Measurements from ENCODE around the gene LRRC27.

The LRRC27 gene

GRCh38 chr10:132353456-132354355 is 21.7 kb downstream of the LRRC27 start:
- H3K4me1 ChIP-seq (ENCODE audit: control insufficient read depth, insufficient read depth, low read length) = no peaks in the 10 kb centered on the region
- H3K27ac ChIP-seq (ENCODE audit: low read depth, low read length) = no peak overlapping the region
- no peaks in the 10 kb centered on the region for H3K36me3 ChIP-seq (ENCODE audit: control insufficient read depth, insufficient read depth, low read length)
- H3K4me3 ChIP-seq (ENCODE audit: low read length) = no peak overlapping the region
- no peaks in the 10 kb centered on the region for H3K27me3 ChIP-seq (ENCODE audit: control insufficient read depth, insufficient read depth, low read length)
- H3K9ac ChIP-seq (ENCODE audit: low read length) = no peak overlapping the region

DNA sequence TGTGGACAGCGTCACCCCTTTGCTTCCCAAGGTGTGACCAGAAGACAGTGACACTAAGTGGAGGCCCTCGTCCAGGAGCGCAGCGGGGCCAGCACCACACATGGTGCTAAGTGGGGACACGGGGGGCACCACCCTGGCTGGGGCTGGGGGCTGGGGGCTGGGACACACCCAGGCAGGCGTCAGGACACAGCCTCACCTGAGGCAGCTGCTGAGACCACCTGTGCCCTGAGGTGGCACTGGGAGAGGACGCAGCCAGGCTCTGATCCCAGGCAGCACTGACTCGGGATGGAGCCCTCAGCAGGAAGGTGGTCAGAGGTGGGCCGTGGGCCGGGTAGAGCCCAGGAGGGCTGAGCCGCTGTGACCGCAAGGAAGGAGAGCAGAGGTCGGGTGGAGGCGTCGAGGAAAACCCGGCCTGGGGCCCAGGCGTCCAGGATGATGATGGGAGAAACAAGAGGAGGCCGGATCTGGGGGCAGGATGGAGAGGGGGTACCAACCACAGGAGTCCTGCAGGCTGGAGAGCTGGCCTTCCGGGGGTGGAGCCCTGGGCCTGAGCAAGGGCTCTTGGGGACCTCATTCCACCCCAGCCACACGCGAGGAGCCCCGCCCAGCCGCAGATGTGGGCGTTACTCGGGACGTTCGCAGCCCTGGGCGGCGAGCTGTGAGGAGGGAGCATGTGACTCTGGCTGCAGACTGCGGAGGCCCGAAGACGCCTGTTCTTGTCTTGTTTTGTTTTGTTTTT is 22.5 kb downstream of the LRRC27 start:
- no peak overlapping the region for H3K27ac ChIP-seq (ENCODE audit: low read depth, low read length)
- no peak overlapping the region for H3K4me3 ChIP-seq (ENCODE audit: low read length)
- H3K27me3 ChIP-seq (ENCODE audit: control insufficient read depth, insufficient read depth, low read length) = no peaks in the 10 kb centered on the region
- H3K9ac ChIP-seq (ENCODE audit: low read length) = no peak overlapping the region
- H3K36me3 ChIP-seq (ENCODE audit: control insufficient read depth, insufficient read depth, low read length) = no peaks in the 10 kb centered on the region
- H3K4me1 ChIP-seq (ENCODE audit: control insufficient read depth, insufficient read depth, low read length) = no peaks in the 10 kb centered on the region

DNA sequence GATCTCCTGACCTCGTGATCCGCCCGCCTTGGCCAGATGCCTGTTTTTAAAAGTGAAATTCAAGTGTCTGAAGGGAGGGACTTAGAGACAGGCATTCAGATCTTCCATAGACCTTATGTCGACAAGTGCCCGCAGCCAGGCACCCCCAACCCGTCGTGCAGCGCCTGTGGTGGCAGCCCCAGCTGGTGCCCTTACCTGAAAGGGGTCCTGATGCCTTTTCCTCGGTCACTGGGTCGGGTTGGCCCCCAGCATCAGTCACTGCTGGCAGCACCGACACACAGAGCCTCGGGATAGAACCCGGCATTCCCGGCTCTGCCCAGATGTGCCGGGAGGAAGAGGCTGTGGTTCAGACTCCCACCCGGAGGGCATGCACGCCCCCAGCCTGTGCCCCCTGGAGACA is 23.3 kb downstream of the LRRC27 start:
- no peaks in the 10 kb centered on the region for H3K27me3 ChIP-seq (ENCODE audit: control insufficient read depth, insufficient read depth, low read length)
- no peak overlapping the region for H3K27ac ChIP-seq (ENCODE audit: low read depth, low read length)
- no peak overlapping the region for H3K9ac ChIP-seq (ENCODE audit: low read length)
- no peak overlapping the region for H3K4me3 ChIP-seq (ENCODE audit: low read length)
- no peaks in the 10 kb centered on the region for H3K4me1 ChIP-seq (ENCODE audit: control insufficient read depth, insufficient read depth, low read length)
- H3K36me3 ChIP-seq (ENCODE audit: control insufficient read depth, insufficient read depth, low read length) = no peaks in the 10 kb centered on the region

DNA sequence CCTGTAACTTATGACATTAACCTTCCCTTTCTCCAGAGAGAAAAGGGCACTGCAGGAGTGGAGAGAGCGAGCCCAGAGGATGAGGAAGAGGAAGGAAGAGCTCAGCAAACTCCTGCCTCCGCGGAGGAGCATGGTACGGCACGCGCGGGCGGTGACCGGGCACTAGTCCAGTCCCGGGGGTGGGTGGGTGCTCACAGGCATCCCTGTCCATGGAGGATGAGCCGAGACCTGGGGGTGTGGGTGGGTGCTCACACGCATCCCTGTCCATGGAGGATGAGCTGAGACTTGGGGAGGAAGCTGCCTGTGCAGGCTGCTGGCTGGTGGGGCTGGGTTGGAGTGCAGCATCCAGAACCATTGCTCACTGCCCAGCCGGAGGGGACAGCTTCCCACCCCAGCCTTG is 23.8 kb downstream of the LRRC27 start:
- Histone ChIP-seq H3K4me3 (ENCODE audit: low read length) (no peak overlapping the region), H3K27ac (ENCODE audit: low read depth, low read length) (no peak overlapping the region), H3K27me3 (ENCODE audit: control insufficient read depth, insufficient read depth, low read length) (no peaks in the 10 kb centered on the region), H3K36me3 (ENCODE audit: control insufficient read depth, insufficient read depth, low read length) (no peaks in the 10 kb centered on the region), H3K4me1 (ENCODE audit: control insufficient read depth, insufficient read depth, low read length) (no peaks in the 10 kb centered on the region), H3K9ac (ENCODE audit: low read length) (no peak overlapping the region)

DNA sequence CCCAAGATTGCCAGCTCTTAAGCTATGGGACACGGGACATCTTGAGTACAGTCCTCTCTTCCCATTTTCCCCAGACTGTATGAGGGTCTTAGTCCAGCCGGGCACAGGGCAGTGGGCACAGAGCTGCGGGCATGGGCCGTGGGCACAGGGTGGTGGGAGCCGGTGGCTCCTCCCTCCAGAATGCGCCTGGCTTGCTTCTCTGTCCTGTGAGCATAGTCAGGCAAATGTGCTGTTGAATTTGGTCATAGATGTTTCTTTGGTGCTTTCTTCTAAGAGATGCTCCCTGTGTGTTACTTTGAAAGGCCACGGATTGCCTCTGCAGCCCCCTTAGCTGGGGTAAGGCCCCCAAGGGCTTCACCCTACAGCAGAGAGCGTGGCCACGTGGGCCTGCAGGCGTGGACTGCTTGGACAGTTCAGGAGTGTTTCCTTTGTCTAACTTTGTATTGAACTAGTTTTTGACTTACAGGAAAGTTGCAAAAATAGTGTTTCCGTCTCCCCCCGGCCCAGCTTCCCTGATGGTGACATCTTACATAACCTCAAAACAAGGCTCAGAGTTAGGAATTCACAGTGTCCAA is 24.7 kb downstream of the LRRC27 start:
- Histone ChIP-seq H3K36me3 (ENCODE audit: control insufficient read depth, insufficient read depth, low read length) (no peaks in the 10 kb centered on the region), H3K4me1 (ENCODE audit: control insufficient read depth, insufficient read depth, low read length) (no peaks in the 10 kb centered on the region), H3K27me3 (ENCODE audit: control insufficient read depth, insufficient read depth, low read length) (no peaks in the 10 kb centered on the region), H3K9ac (ENCODE audit: low read length) (no peak overlapping the region), H3K4me3 (ENCODE audit: low read length) (no peak overlapping the region), H3K27ac (ENCODE audit: low read depth, low read length) (no peak overlapping the region)

GRCh38 chr10:132357286-132358058 is 25.5 kb downstream of the LRRC27 start:
- H3K4me1 ChIP-seq (ENCODE audit: control insufficient read depth, insufficient read depth, low read length) = no peaks in the 10 kb centered on the region

DNA sequence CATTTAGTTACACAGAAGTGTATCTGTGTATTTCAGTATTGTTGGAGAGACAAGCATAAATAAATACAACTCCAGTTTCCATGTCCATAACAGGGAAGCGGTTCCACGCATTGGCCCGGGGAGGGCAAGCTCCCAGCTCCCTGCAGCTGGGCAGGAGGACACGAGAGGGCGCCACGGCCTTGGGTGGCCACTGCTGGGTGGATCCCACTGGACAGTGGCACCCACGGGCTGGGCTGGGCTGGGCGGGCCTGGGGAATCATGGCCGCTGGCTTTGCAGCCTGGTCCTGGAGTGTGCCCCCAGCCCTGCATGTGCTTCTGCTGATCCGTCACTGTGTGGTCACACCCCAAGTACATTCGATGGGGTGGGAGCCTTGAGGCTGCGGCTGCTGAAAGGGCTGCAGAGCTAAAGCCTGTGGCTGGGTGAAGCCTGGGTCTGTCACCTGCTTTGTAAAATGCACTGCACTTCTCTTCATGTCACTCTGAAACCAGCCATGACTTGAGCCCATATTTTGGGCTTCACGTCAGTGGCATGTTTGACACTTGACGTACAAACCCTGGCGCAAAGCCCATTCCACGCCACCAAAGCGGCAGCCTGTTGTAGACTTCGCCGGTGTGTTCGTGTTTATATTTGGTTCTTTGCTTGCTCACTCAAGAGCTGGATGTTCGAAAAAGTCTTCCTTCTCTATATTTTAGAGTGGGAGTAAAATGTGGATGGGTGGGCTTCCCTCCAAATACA is 27.5 kb downstream of the LRRC27 start:
- Histone ChIP-seq H3K27me3 (ENCODE audit: control insufficient read depth, insufficient read depth, low read length) (no peaks in the 10 kb centered on the region), H3K36me3 (ENCODE audit: control insufficient read depth, insufficient read depth, low read length) (no peaks in the 10 kb centered on the region), H3K27ac (ENCODE audit: low read depth, low read length) (no peak overlapping the region), H3K4me3 (ENCODE audit: low read length) (no peak overlapping the region), H3K4me1 (ENCODE audit: control insufficient read depth, insufficient read depth, low read length) (no peaks in the 10 kb centered on the region), H3K9ac (ENCODE audit: low read length) (no peak overlapping the region)

More at GRCh38 chr10:132357286-132358058, 25.5 kb downstream of the LRRC27 start:
- Histone ChIP-seq H3K27ac (ENCODE audit: low read depth, low read length) (no peak overlapping the region), H3K27me3 (ENCODE audit: control insufficient read depth, insufficient read depth, low read length) (no peaks in the 10 kb centered on the region), H3K4me3 (ENCODE audit: low read length) (no peak overlapping the region), H3K9ac (ENCODE audit: low read length) (no peak overlapping the region), H3K36me3 (ENCODE audit: control insufficient read depth, insufficient read depth, low read length) (no peaks in the 10 kb centered on the region)

GRCh38 chr10:132360766-132361447 is 28.9 kb downstream of the LRRC27 start:
- Histone ChIP-seq H3K27me3 (ENCODE audit: control insufficient read depth, insufficient read depth, low read length) (no peaks in the 10 kb centered on the region), H3K4me1 (ENCODE audit: control insufficient read depth, insufficient read depth, low read length) (no peaks in the 10 kb centered on the region), H3K4me3 (ENCODE audit: low read length) (no peak overlapping the region), H3K27ac (ENCODE audit: low read depth, low read length) (no peak overlapping the region), H3K36me3 (ENCODE audit: control insufficient read depth, insufficient read depth, low read length) (no peaks in the 10 kb centered on the region), H3K9ac (ENCODE audit: low read length) (no peak overlapping the region)

DNA sequence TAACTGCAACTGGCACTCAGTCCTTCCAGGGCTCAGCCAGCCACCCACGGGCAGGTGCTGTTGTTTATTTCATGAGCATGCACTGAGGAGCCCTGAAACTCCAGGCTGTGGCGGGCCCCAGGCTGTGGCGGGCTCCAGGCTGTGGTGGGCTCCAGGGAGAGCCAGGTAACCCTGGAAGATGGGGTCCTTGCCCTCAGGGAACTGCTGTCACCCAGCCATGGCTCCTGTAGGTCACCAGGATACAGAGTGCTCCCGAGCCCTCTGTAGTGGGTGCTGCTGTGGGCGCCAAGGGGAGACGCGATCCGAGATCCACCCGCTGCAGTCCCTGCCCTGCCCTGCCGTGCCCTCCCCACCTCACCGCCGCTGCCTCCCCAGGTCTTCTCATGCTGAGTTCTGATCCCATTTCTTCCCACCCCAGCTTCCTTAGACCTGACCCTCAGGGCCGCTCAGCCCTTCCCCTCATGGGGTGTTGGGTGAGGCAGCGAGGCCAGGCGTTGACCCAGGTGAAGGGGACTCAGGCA is 29.6 kb downstream of the LRRC27 start:
- Histone ChIP-seq H3K36me3 (ENCODE audit: control insufficient read depth, insufficient read depth, low read length) (peaks cover 3% of the 10 kb centered on the region), H3K4me3 (ENCODE audit: low read length) (no peak overlapping the region), H3K27ac (ENCODE audit: low read depth, low read length) (no peak overlapping the region), H3K4me1 (ENCODE audit: control insufficient read depth, insufficient read depth, low read length) (no peaks in the 10 kb centered on the region), H3K27me3 (ENCODE audit: control insufficient read depth, insufficient read depth, low read length) (no peaks in the 10 kb centered on the region), H3K9ac (ENCODE audit: low read length) (no peak overlapping the region)

GRCh38 chr10:132362151-132362611 is 30.2 kb downstream of the LRRC27 start:
- peaks cover 6% of the 10 kb centered on the region for H3K36me3 ChIP-seq (ENCODE audit: control insufficient read depth, insufficient read depth, low read length)

GRCh38 chr10:132363376-132363775 is 31.4 kb downstream of the LRRC27 start:
- Histone ChIP-seq H3K36me3 (ENCODE audit: control insufficient read depth, insufficient read depth, low read length) (peaks cover 9% of the 10 kb centered on the region), H3K4me1 (ENCODE audit: control insufficient read depth, insufficient read depth, low read length) (no peaks in the 10 kb centered on the region), H3K4me3 (ENCODE audit: low read length) (no peak overlapping the region), H3K27me3 (ENCODE audit: control insufficient read depth, insufficient read depth, low read length) (no peaks in the 10 kb centered on the region), H3K27ac (ENCODE audit: low read depth, low read length) (no peak overlapping the region), H3K9ac (ENCODE audit: low read length) (no peak overlapping the region)

More at GRCh38 chr10:132362151-132362611, 30.2 kb downstream of the LRRC27 start:
- H3K27me3 ChIP-seq (ENCODE audit: control insufficient read depth, insufficient read depth, low read length) = no peaks in the 10 kb centered on the region
- no peak overlapping the region for H3K4me3 ChIP-seq (ENCODE audit: low read length)
- H3K4me1 ChIP-seq (ENCODE audit: control insufficient read depth, insufficient read depth, low read length) = no peaks in the 10 kb centered on the region
- H3K9ac ChIP-seq (ENCODE audit: low read length) = no peak overlapping the region
- H3K27ac ChIP-seq (ENCODE audit: low read depth, low read length) = no peak overlapping the region
